ENCODE data around the gene ECT2. TPM values are rescaled to one million over a fixed set of nuclear protein-coding genes. Genes with fewer than 3 reads are reported as not detected.

Gene ECT2
- total RNA-seq, 1 donor: 23.2 TPM

DNA sequence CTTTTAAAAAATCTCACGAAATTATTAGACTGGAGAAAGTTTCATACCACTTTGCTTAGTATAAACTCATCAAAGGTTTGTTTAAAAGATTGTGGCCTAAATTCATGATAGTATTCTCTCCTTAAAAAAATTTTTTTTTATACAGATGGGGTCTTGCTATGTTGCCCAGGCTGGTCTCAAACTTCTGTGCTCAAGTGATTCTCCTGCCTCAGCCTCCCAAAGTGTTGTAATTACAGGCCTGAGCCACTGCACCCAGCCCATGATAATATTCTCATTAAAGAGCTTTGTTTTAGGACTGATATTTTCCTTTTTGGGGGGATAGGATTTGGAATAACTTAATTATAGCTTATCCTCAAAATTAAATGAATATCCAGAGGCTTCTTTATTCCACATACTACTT lies 19.9 kb downstream of the ECT2 start:
- no peak overlapping the region for H3K4me2 ChIP-seq (ENCODE audit: insufficient read depth, low read length)
- H3K27ac ChIP-seq (ENCODE audit: low read depth, low read length): no peak overlapping the region
- H2AFZ ChIP-seq (ENCODE audit: low read length): no peak overlapping the region
- no peaks in the 10 kb centered on the region for H3K79me2 ChIP-seq (ENCODE audit: insufficient read depth, low read length)
- no peaks in the 10 kb centered on the region for H3K4me1 ChIP-seq (ENCODE audit: insufficient read depth, low read length)
- peaks cover 48% of the 10 kb centered on the region for H3K36me3 ChIP-seq (ENCODE audit: insufficient read depth, low read length)
- no peaks in the 10 kb centered on the region for H4K20me1 ChIP-seq (ENCODE audit: insufficient read depth, low read length)
- DNase-seq (ENCODE audit: insufficient read length, low spot score, missing footprints): no peak
- TF ChIP-seq, protein P1, sequence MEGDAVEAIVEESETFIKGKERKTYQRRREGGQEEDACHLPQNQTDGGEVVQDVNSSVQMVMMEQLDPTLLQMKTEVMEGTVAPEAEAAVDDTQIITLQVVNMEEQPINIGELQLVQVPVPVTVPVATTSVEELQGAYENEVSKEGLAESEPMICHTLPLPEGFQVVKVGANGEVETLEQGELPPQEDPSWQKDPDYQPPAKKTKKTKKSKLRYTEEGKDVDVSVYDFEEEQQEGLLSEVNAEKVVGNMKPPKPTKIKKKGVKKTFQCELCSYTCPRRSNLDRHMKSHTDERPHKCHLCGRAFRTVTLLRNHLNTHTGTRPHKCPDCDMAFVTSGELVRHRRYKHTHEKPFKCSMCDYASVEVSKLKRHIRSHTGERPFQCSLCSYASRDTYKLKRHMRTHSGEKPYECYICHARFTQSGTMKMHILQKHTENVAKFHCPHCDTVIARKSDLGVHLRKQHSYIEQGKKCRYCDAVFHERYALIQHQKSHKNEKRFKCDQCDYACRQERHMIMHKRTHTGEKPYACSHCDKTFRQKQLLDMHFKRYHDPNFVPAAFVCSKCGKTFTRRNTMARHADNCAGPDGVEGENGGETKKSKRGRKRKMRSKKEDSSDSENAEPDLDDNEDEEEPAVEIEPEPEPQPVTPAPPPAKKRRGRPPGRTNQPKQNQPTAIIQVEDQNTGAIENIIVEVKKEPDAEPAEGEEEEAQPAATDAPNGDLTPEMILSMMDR (IDR thresholded peaks at IDR 0.05; ENCODE audit: extremely low read depth, low read depth, low read length): no peak
- H3K27me3 ChIP-seq (ENCODE audit: insufficient read depth, low read length): no peaks in the 10 kb centered on the region
- no peak overlapping the region for H3K4me3 ChIP-seq (ENCODE audit: insufficient read depth, low read length)
- H3K9me3 ChIP-seq (ENCODE audit: low read depth, low read length): no peaks in the 10 kb centered on the region

DNA sequence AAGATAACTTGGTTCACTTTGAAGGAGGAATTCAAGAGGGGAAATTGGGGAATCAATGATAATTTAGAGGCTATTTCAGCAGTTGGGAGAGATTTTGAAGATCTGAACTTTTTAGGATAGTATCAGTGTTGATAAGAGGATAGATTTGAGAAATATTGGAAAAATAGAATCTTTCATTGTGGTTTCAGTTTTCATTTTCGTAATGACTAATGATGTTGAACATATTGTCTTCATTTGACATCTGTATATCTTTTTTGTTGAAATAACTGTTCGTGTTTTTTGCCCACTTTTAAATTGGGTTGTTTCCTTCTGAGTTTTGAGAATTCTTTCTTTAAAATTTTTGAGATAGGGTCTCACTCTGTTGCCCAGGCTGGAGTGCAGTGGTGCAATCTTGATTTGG lies 21.1 kb downstream of the ECT2 start:
- DNase-seq (ENCODE audit: insufficient read length, low spot score, missing footprints): no peak
- TF ChIP-seq, protein P1 (IDR thresholded peaks at IDR 0.05; ENCODE audit: extremely low read depth, low read depth, low read length): no peak
- H2AFZ ChIP-seq (ENCODE audit: low read length): no peak overlapping the region

DNA sequence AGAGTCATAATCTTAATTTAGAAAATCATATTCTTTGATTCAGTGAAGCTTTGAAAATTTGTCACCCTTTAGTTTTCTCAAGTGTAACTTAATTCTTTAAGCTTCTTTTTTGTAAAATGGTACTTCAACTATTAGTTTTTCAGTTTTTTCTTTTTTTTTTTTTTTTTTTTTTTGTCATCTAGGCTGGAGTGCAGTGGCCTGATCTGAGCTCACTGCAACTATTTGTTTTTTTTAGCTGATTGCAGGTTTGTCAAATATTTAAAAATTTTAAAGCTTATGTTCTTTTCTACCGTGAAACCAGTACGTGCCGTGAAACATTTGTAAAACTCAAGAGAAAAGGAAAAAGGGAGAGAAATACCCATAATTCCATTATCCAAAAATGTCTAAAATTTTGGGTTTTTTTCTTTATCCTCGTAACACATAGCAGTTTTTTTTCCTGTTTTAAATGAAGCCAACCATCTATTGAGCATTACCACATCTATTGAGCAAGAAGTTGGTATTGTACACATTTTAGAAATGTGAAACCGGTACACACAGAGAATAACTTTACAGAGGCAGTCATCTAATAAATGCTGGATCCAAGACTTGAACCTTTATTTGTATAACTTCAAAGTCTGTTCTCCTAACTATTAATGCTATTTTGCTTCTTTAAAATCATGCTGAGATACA lies 25.7 kb downstream of the ECT2 start:
- Histone ChIP-seq H3K36me3 (ENCODE audit: insufficient read depth, low read length) (peaks cover 25% of the 10 kb centered on the region), H2AFZ (ENCODE audit: low read length) (no peak overlapping the region), H3K27me3 (ENCODE audit: insufficient read depth, low read length) (no peaks in the 10 kb centered on the region), H3K9me3 (ENCODE audit: low read depth, low read length) (no peaks in the 10 kb centered on the region), H3K79me2 (ENCODE audit: insufficient read depth, low read length) (peaks cover 5% of the 10 kb centered on the region), H4K20me1 (ENCODE audit: insufficient read depth, low read length) (no peaks in the 10 kb centered on the region), H3K27ac (ENCODE audit: low read depth, low read length) (no peak overlapping the region), H3K4me3 (ENCODE audit: insufficient read depth, low read length) (no peak overlapping the region), H3K4me1 (ENCODE audit: insufficient read depth, low read length) (no peaks in the 10 kb centered on the region), H3K4me2 (ENCODE audit: insufficient read depth, low read length) (no peak overlapping the region)
- DNase-seq (ENCODE audit: insufficient read length, low spot score, missing footprints): no peak
- TF ChIP-seq, protein P1 (IDR thresholded peaks at IDR 0.05; ENCODE audit: extremely low read depth, low read depth, low read length): no peak

More for the DNA sequence above, 21.1 kb downstream of the ECT2 start:
- no peaks in the 10 kb centered on the region for H3K9me3 ChIP-seq (ENCODE audit: low read depth, low read length)
- H3K4me1 ChIP-seq (ENCODE audit: insufficient read depth, low read length): no peaks in the 10 kb centered on the region
- no peaks in the 10 kb centered on the region for H4K20me1 ChIP-seq (ENCODE audit: insufficient read depth, low read length)
- H3K36me3 ChIP-seq (ENCODE audit: insufficient read depth, low read length): peaks cover 38% of the 10 kb centered on the region
- H3K79me2 ChIP-seq (ENCODE audit: insufficient read depth, low read length): peaks cover 2% of the 10 kb centered on the region
- H3K27me3 ChIP-seq (ENCODE audit: insufficient read depth, low read length): no peaks in the 10 kb centered on the region
- H3K4me3 ChIP-seq (ENCODE audit: insufficient read depth, low read length): no peak overlapping the region
- no peak overlapping the region for H3K4me2 ChIP-seq (ENCODE audit: insufficient read depth, low read length)
- no peak overlapping the region for H3K27ac ChIP-seq (ENCODE audit: low read depth, low read length)

DNA sequence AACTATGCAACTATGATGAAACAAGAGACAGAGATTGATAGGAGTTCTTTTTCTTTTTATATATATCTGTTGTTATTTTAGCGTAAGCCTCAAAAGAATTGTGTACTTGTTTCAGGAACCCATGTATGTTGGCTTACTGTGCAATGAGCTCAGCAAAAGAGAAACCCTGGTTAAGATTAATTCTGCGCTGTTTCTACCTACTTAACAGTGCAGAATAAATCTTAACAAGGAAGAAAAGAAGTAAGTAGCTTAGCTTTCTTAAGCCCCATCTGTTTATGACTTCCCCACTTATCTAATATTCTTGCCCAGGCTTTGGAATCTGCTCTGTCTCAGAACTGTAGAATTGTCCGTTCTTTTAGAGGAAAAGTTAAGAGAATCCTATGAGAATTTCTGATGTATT lies 27.4 kb downstream of the ECT2 start:
- no peak overlapping the region for H3K4me2 ChIP-seq (ENCODE audit: insufficient read depth, low read length)

More for the DNA sequence above, 27.4 kb downstream of the ECT2 start:
- no peak overlapping the region for H2AFZ ChIP-seq (ENCODE audit: low read length)
- H3K79me2 ChIP-seq (ENCODE audit: insufficient read depth, low read length): peaks cover 5% of the 10 kb centered on the region
- no peaks in the 10 kb centered on the region for H3K4me1 ChIP-seq (ENCODE audit: insufficient read depth, low read length)
- no peaks in the 10 kb centered on the region for H4K20me1 ChIP-seq (ENCODE audit: insufficient read depth, low read length)
- no peak for DNase-seq (ENCODE audit: insufficient read length, low spot score, missing footprints)
- H3K9me3 ChIP-seq (ENCODE audit: low read depth, low read length): no peaks in the 10 kb centered on the region
- no peak overlapping the region for H3K27ac ChIP-seq (ENCODE audit: low read depth, low read length)
- H3K36me3 ChIP-seq (ENCODE audit: insufficient read depth, low read length): peaks cover 25% of the 10 kb centered on the region
- no peak overlapping the region for H3K4me3 ChIP-seq (ENCODE audit: insufficient read depth, low read length)
- H3K27me3 ChIP-seq (ENCODE audit: insufficient read depth, low read length): no peaks in the 10 kb centered on the region
- TF ChIP-seq, protein P1 (IDR thresholded peaks at IDR 0.05; ENCODE audit: extremely low read depth, low read depth, low read length): no peak

All from osteoblast (primary cell).